Measurements from ENCODE around the gene TREML2.
"Not testable (repeated sequence)": the region's sequence is repeated elsewhere in the genome, so short reads cannot be mapped to it uniquely, and the experiment has no call there.

The TREML2 gene, protein sequence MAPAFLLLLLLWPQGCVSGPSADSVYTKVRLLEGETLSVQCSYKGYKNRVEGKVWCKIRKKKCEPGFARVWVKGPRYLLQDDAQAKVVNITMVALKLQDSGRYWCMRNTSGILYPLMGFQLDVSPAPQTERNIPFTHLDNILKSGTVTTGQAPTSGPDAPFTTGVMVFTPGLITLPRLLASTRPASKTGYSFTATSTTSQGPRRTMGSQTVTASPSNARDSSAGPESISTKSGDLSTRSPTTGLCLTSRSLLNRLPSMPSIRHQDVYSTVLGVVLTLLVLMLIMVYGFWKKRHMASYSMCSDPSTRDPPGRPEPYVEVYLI

GRCh38 chr6:41200901-41201763, at the start of gene TREML2:
Gene TREML2, minus strand, starts transcription at chr6:41201149. Its CDS starts 141 bp downstream, at chr6:41201008.
- no peak for FAIRE-seq
- no peak for DNase-seq (ENCODE audit: low spot score)

DNA sequence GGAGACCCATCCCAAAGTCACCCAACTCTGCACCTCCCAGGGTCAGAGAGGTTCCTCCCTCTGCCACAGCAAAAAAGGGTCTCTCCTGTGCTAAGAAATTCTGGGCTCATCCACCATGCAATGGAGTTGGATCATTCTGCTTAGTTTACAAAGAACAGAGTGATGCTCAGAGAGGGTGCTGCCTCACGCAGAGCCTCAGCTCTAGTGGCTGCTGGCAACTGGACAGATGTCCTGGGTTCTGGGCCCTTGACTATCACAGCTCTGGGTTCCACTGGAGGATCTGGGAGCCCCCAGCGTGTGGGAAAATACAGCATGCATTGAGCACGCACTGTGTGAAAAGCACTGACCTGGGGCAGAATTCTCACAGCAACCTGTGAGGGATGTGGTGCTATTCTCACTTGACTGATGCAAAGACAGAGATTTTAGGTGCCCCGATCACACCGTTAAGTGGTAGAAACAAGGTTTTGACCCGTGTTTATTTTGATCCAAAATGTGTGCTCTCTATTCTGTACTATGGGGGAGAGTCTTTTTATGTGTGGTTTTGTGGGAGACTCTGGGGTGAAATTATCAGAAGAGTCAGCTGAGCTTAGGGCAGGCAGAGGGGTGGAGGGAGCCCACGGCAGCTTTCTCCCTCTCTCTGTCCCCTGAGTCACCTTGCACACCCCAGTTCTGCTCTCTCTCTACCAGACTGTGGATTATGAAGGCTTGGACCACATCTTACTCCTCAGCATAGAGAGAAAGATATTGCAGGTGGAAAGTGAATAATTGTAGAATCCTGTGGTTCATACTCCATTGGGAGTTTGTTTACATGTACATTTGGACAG, 47.1 kb upstream of the TREML2 start:
- FAIRE-seq = no peak
- no peak for DNase-seq (ENCODE audit: low spot score)

- no peak for FAIRE-seq
- no peak for DNase-seq (ENCODE audit: low spot score)
These were observed 46.4 kb upstream of the TREML2 start for GRCh38 chr6:41247288-41247865.

GRCh38 chr6:41246529-41246928, 45.6 kb upstream of the TREML2 start:
- not testable (repeated sequence) for FAIRE-seq; DNase-seq (ENCODE audit: low spot score)

DNA sequence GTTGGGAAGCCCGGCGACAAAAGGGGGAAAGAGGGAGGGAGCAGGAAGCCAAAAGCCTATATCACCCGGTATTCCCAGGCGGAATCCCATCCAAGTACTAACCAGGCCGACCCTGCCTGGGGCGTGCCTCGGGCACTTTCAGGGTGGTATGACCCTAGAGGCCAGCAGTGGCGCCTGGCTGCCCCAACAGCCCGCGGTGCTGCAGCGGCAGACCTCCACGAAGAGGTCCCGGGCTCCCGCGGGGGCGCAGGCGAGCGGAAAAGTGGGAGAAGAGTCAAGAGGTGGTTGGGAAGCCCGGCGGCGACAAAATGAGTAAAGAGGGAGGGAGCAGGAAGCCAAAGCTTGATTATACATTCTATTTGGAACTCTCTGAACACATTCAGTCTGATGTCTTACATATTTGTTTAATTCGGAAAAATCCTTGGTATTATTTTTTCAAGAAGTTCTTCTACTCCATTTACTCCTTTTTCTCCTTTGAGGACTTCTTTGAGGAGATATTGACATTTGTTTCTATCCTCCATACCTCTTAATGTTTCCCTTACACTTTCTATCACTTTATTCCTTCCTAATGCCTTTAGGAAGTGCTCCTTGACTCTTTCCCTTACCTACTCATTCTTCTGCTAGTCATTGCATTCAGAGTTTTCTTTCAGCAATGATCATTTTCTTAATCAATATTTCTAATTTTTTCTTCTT, 38.7 kb upstream of the TREML2 start:
- DNase-seq (ENCODE audit: low spot score) (no peak), FAIRE-seq (no peak)

DNA sequence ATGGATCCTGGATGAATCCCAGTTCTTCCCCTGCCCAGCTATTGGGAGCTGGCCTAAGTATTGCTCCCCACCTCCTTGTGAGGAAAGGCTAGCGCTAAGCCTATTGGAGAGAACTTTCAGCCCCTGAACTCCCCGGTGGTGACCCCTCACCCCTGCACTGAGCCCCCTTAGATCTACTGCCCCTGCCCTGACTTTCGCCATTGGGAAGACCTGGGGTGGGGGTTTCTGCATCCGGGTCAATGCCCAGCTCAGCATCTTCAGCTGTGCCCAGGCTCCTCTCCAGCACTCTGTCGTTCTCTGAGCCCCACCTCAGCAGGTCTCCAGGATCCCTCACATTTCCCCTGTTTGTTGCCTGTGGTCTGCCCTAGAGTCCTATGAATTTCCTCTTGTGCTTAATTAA, 36.2 kb upstream of the TREML2 start:
- FAIRE-seq = no peak
- DNase-seq (ENCODE audit: low spot score) = no peak

- FAIRE-seq (no peak), DNase-seq (ENCODE audit: low spot score) (no peak)
These were observed 35.3 kb upstream of the TREML2 start for GRCh38 chr6:41236276-41236675.

DNA sequence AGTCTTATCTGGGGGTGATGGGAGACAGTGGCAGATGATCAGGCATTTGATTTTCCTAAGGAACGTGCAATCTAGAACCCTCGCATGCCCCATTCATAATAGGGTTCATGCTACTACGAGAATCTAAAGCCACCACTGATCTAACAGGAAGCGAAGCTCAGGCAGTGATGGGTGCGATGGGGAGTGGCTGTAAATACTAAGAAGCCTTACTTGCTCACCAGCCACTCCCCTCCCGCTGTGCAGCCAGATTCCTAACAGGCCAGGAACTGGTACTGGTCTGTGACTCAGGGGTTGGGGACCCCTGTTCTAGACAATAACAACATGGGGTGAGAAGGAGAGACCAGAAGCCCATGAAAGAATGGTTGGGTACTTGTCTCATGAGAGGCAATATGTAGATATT, 31.7 kb upstream of the TREML2 start:
- no peak for FAIRE-seq
- no peak for DNase-seq (ENCODE audit: low spot score)

DNA sequence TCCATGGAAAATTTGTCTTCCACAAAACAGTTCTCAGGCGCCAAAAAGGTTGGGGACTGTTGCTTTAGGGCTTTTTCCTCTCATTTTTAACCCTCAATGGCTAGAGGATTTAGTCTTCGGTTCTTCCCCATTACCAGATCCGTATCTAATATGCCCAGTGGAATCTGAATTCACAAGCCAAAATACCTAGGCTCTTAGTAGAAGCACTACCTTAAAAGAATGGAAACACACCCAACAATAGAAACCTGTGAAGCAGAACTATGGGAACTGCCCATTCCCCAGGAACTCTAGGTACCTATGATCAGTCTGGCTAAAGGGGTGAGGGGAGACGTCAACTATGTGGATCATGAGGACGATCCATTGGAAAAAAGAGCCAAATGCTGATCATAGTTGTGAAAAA, 30.3 kb upstream of the TREML2 start:
- FAIRE-seq (no peak), DNase-seq (ENCODE audit: low spot score) (no peak)

DNA sequence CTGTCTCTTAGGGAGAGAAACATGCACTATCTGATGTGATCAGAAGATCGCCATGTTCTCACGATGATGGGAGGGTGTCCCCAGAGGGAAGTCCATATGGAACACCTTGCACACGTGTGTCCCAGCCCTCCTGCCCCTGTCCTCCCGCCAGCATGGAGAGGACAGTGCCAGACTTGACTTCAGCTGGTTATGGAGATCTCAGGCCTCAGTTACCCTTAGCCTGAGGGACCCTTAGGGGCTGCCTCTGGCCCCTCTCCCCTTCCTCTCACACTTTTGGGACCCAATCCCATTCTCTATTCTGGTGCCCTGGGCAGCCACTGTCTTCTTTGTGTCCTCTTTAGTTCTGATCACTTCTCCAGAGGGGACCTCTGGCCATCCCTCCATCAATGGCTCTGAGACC, 28.8 kb upstream of the TREML2 start:
- FAIRE-seq (no peak), DNase-seq (ENCODE audit: low spot score) (no peak)

GRCh38 chr6:41228616-41229015, 27.7 kb upstream of the TREML2 start:
- DNase-seq (ENCODE audit: low spot score) (no peak), FAIRE-seq (no peak)

GRCh38 chr6:41228096-41228495, 27.1 kb upstream of the TREML2 start, which contains the start of gene TREML4:
Gene TREML4, plus strand, starts transcription at chr6:41228349. Its CDS starts 79 bp downstream, at chr6:41228428.
- no peak for FAIRE-seq
- DNase-seq (ENCODE audit: low spot score) = no peak

DNA sequence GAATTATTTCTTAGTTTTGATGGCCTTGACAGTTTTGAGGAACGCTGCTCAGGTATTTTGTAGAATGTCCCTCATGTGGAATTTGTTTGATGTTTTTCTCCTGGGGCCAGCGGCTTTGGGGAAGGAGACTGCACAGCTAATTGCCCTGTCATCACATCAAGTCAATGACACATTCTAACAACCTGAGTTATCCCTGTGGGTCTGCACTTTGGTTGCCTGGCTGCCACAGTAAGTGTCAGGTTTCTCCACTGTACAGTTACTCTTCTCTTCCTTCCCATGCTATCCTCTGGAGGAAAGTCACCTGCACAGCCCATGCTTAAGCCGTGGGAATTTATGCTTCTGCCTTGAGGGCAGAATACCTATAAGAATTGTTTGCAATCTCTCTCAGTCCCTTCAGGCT, 25.8 kb upstream of the TREML2 start:
- no peak for FAIRE-seq
- DNase-seq (ENCODE audit: low spot score) = no peak

- FAIRE-seq (no peak), DNase-seq (ENCODE audit: low spot score) (no peak)
These were observed 23.9 kb upstream of the TREML2 start for GRCh38 chr6:41224800-41225199.

DNA sequence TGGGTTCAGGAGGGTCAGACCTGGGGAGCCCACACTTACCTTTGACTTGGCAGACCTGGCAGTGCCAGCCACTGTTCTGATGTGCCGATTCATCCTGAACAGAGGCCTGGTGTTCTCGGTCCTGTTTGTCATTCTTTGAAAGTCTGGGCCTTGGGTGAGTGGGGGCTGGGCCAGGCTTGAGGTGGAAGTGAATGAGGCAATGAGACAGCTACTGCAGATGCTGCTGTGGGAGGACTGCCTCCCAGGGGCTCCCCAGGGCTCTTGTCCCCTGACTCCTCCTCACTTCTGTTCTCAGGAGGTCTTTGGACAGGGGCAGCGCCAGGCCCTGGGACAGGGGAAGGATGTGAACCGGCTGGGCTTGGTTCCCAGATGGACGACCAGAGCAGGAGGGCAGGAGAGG, 21.6 kb upstream of the TREML2 start:
- FAIRE-seq (no peak), DNase-seq (ENCODE audit: low spot score) (no peak)

DNA sequence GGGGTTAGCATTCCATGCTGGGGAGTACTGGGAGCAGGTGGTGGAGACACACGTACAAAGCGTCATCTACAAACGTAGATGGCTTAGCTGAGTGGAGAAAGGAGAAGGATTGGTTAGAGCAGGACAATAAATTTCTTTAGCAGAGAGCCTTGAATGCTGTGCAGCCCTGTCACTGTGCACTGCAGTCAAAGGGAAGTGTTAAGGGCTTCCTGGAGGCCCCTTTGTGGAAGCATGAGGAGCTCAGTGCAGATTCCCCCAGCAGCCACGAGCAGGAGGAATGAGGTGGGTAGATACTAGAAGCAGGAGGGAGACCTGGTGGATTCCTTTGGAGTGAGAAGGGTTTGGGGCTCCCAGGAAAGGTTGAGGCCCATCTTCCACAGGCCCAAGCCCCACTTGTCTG, 21.1 kb upstream of the TREML2 start:
- DNase-seq (ENCODE audit: low spot score) (no peak), FAIRE-seq (no peak)

GRCh38 chr6:41216616-41217015, 15.7 kb upstream of the TREML2 start:
- DNase-seq (ENCODE audit: low spot score) = no peak

GRCh38 chr6:41215777-41216176, 14.8 kb upstream of the TREML2 start:
- no peak for DNase-seq (ENCODE audit: low spot score)
- FAIRE-seq = no peak

More at GRCh38 chr6:41216616-41217015, 15.7 kb upstream of the TREML2 start:
- no peak for FAIRE-seq

- DNase-seq (ENCODE audit: low spot score) = no peak
- FAIRE-seq = no peak
These were observed 13.8 kb upstream of the TREML2 start for GRCh38 chr6:41214559-41215238.

All from urothelium cell line (cell line).